ENCODE measurements around the gene MYB. TPM values are rescaled to one million over a fixed set of nuclear protein-coding genes. Genes with fewer than 3 reads are reported as not detected.

The MYB gene
- total RNA-seq, 1 experiment from 2014 or later: 3.7 TPM

GRCh38 chr6:135233686-135234491, 52.8 kb downstream of the MYB start:
- no peaks in the 10 kb centered on the region for H3K9me2 ChIP-seq (ENCODE audit: insufficient read depth)
- H3K27me3 ChIP-seq (ENCODE audit: insufficient read depth, low read length): no peaks in the 10 kb centered on the region
- ATAC-seq (no peak), DNase-seq (ENCODE audit: low read depth, low spot score) (no peak)
- no peak overlapping the region for H2AFZ ChIP-seq (ENCODE audit: low read depth, low read length, poor library complexity, severe bottlenecking)
- RAD21 ChIA-PET (ENCODE audit: low non-redundant PET in 1 of 2, low total read pairs in 2 of 2, uncharacterized antibody in 2 of 2, unreplicated experiment in 2 of 2): no interaction called here
- no peaks in the 10 kb centered on the region for H3K36me3 ChIP-seq (ENCODE audit: control insufficient read depth in 1 of 2, insufficient read depth in 2 of 2, low read length in 2 of 2)
- H3K9ac ChIP-seq (ENCODE audit: low read length): no peak overlapping the region
- H3K4me1 ChIP-seq (ENCODE audit: control insufficient read depth in 1 of 2, insufficient read depth in 2 of 2, low read length in 2 of 2): no peaks in the 10 kb centered on the region
- no peak overlapping the region for H3K4me2 ChIP-seq (ENCODE audit: low read length)
- H3K27ac ChIP-seq (ENCODE audit: low read depth, low read length): no peak overlapping the region
- H4K20me1 ChIP-seq (ENCODE audit: insufficient read depth): no peaks in the 10 kb centered on the region
- POLR2A ChIA-PET: no interaction called here
- no peak overlapping the region for H3K4me3 ChIP-seq (replicated peaks in 1 of 2; ENCODE audit: low read depth in 1 of 2, low read length in 2 of 2)
- CTCF ChIA-PET: no interaction called here
- intact Hi-C loops (cut with micrococcal nuclease): no loop called here
- H3K9me3 ChIP-seq (ENCODE audit: control insufficient read depth in 1 of 2, insufficient read depth in 1 of 2, low read depth in 1 of 2, low read length in 2 of 2): no peaks in the 10 kb centered on the region
- H3K79me2 ChIP-seq (ENCODE audit: insufficient read depth, low read length): no peaks in the 10 kb centered on the region
- TF ChIP-seq ZFX (IDR thresholded peaks at IDR 0.05): no peak
- no peak for TF ChIP-seq SRF (IDR thresholded peaks at IDR 0.05; ENCODE audit: low read depth)
- TF ChIP-seq EGR1 (IDR thresholded peaks at IDR 0.05; ENCODE audit: low read depth): no peak
- no peak for TF ChIP-seq POLR2A (IDR thresholded peaks at IDR 0.05; ENCODE audit: borderline replicate concordance, extremely low read depth, insufficient read depth, insufficient read length)
- TF ChIP-seq, protein P1, sequence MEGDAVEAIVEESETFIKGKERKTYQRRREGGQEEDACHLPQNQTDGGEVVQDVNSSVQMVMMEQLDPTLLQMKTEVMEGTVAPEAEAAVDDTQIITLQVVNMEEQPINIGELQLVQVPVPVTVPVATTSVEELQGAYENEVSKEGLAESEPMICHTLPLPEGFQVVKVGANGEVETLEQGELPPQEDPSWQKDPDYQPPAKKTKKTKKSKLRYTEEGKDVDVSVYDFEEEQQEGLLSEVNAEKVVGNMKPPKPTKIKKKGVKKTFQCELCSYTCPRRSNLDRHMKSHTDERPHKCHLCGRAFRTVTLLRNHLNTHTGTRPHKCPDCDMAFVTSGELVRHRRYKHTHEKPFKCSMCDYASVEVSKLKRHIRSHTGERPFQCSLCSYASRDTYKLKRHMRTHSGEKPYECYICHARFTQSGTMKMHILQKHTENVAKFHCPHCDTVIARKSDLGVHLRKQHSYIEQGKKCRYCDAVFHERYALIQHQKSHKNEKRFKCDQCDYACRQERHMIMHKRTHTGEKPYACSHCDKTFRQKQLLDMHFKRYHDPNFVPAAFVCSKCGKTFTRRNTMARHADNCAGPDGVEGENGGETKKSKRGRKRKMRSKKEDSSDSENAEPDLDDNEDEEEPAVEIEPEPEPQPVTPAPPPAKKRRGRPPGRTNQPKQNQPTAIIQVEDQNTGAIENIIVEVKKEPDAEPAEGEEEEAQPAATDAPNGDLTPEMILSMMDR (IDR thresholded peaks at IDR 0.05 in 2 of 3, conservative IDR thresholded peaks at IDR 0.05 in 1 of 3; ENCODE audit: borderline replicate concordance in 1 of 3, insufficient read depth in 1 of 3, low read depth in 2 of 3, low read length in 2 of 3): no peak
- TF ChIP-seq JUND (IDR thresholded peaks at IDR 0.05): no peak
- no peak for TF ChIP-seq CBX3 (IDR thresholded peaks at IDR 0.05; ENCODE audit: low read depth)
- no peak for TF ChIP-seq EZH2 (IDR thresholded peaks at IDR 0.05)
- no peak for TF ChIP-seq YY1 (IDR thresholded peaks at IDR 0.05; ENCODE audit: extremely low read depth, insufficient replicate concordance, low read depth, low read length)
- no peak for TF ChIP-seq TCF7L2 (IDR thresholded peaks at IDR 0.05; ENCODE audit: borderline replicate concordance, extremely low read depth, insufficient read depth, insufficient read length)
- TF ChIP-seq FOSL1 (IDR thresholded peaks at IDR 0.05; ENCODE audit: low read depth): no peak
- no peak for TF ChIP-seq EZH2phosphoT487 (IDR thresholded peaks at IDR 0.05; ENCODE audit: borderline replicate concordance)
- TF ChIP-seq, protein P2, sequence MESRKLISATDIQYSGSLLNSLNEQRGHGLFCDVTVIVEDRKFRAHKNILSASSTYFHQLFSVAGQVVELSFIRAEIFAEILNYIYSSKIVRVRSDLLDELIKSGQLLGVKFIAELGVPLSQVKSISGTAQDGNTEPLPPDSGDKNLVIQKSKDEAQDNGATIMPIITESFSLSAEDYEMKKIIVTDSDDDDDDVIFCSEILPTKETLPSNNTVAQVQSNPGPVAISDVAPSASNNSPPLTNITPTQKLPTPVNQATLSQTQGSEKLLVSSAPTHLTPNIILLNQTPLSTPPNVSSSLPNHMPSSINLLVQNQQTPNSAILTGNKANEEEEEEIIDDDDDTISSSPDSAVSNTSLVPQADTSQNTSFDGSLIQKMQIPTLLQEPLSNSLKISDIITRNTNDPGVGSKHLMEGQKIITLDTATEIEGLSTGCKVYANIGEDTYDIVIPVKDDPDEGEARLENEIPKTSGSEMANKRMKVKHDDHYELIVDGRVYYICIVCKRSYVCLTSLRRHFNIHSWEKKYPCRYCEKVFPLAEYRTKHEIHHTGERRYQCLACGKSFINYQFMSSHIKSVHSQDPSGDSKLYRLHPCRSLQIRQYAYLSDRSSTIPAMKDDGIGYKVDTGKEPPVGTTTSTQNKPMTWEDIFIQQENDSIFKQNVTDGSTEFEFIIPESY (IDR thresholded peaks at IDR 0.05; ENCODE audit: extremely low read depth, insufficient replicate concordance, low read length): no peak
- no peak for TF ChIP-seq MAX (IDR thresholded peaks at IDR 0.05)
- no peak for TF ChIP-seq RAD21 (IDR thresholded peaks at IDR 0.05; ENCODE audit: low read depth)
- no peak for TF ChIP-seq SP1 (IDR thresholded peaks at IDR 0.05; ENCODE audit: low read depth)
- TF ChIP-seq, protein P3, sequence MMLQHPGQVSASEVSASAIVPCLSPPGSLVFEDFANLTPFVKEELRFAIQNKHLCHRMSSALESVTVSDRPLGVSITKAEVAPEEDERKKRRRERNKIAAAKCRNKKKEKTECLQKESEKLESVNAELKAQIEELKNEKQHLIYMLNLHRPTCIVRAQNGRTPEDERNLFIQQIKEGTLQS (IDR thresholded peaks at IDR 0.05): no peak
- TF ChIP-seq CEBPB (IDR thresholded peaks at IDR 0.05; ENCODE audit: low read depth): no peak
- BruUV-seq (replicated peaks): no TSS peak
